T-helper 1 cell treated with Interleukin-12 subunit alpha and Interleukin-12 subunit beta and Interleukin-4 antibody, amounts not matched to agents 30 ng/mL and 1 ng/mL, for 36 hours (primary cell): ENCODE data around the gene PIGQ. TPM values are rescaled to one million over a fixed set of nuclear protein-coding genes. Genes with fewer than 3 reads are reported as not detected.

Experiments used
- intact Hi-C: fragments of 100-400 bp; cut with micrococcal nuclease; formaldehyde crosslinking; loops from one replicate; pipeline ENCODE4 v1.15.1; 2024
- total RNA-seq: library from RNA; stranded (reverse); gene quantifications from 2 replicates; pipeline ENCODE4 v1.2.3, GENCODE V29; 2022

PIGQ gene
- 45.5 and 49.8 TPM in 2 replicates for total RNA-seq

DNA sequence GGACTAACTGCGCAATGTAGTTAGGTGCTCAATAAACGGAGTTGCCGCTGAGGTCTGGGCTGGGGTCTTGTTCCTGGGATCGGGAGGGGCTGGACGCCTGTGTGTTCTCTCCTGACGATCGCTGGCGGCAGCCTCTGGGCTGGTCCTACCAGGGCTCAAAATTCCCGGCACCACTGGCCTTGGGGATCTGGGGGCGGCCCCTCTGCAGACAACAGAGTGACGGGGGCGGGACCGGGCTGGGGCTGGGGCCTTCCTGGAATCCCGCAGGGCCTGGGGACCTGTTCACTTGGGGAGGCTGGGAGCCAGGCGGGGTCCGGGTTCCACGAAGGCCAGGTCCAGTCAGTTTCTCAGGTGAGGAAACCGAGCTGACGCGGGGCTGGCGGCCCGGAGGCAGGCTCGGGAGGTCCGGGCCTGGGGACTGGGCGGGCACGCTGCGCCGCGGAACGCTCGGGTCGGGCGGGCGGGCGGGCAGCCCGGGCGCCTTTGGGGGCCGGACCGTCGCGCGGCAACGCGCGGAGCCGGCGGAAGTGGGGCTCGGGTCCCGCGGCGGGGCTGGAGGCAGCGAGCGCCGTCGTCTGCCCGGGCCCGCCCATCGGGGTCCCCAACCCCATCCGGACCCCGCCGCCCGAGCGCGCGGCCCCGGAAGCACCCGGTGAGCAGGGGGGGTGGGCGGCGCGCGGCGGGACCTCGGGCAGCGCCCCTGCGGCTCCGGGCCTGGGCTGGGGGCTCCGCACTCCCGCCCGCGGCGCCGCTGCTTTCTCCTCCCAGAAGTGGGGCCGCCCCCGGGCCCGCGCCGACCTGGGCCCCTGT, at the start of gene PIGQ:
Gene PIGQ, plus strand, starts transcription at position 524 of the 810 bp plus-strand sequence. CDS start 4,107 bp downstream, outside the sequence.
- intact Hi-C loops: loop anchor here (1.0 to 2.0 kb wide), 2 partner anchors 20 to 43 kb away; partner anchors contain the start of gene CAPN15

- intact Hi-C loops: no loop called here
Measured at GRCh38 chr16:520847-521246, 48.9 kb upstream of the PIGQ start.

GRCh38 chr16:521381-522210, 48.2 kb upstream of the PIGQ start:
- intact Hi-C loops: no loop called here

DNA sequence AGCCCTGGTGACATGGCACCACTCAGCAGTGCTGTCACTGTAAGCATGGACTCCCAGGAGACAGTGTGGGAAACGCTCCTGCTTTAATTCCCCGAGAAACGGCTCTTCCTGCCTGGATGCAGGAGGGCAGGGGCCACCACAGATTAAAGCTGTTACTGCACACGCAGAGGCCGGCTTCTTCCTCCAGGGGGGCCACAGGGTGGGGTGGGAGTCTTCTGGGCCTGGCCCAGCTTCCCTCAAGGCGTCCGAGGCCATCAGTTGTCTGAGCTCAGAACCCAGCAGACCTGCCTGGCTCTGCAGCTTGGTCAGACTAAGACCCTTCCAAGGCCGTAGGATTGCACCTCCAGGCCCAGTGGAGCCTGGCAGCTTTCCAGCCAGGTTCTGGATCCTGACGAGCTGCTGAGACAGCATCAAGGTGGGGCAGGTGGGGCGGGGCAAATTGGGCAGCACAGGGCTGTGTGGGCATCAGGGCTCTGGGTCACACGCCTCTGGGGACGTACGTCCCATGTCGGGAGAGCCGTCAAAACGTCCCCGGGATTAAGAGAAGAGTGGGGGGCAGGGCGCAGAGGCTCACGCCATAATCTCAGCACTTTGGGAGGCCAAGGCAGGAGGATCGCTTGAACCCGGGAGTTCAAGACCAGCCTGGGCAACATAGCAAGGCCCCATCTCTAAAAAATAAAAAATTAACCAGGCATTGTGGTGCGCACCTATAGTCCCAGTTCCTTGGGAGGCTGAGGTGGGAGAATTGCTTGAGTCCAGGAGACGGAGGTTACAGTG, 47.3 kb upstream of the PIGQ start:
- intact Hi-C loops: no loop called here

GRCh38 chr16:523097-523741, 46.5 kb upstream of the PIGQ start:
- intact Hi-C loops: no loop called here

DNA sequence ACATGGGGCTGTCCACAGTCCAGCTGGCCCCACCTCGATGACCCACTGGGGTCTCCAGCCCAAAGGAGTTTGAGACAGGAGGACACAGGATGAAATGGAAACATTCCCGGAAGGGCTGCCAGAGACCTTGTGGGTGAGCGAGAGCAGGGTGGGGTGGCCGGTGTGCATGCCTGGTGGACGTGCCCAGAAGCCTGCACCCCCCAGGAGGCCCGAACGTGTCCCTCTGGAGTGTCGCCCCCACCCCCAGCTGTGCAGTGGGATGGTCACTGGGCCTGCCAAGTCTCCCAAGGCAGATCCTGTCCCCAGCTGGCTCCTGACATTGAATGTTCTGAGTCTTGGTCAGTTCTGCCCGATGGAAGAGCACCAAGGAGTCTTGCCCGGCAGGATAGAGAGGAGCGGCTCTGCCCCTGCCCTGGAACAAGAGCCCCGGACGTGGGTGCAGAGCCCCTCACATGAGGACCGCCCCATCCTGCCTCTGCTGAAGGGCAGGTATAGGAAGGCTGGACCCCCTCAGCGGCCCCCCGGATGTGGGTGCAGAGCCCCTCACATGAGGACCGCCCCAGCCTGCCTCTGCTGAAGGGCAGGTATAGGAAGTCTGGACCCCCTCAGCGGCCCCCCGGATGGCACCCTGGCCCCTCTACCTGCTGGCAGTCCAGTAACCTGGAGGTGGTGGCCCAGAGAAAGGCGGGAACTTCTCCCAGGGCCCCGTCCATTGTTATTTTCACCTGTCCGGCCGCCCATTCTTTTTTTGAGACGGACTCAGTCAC, 45.3 kb upstream of the PIGQ start:
- intact Hi-C loops: loop anchor here (1.0 to 5.0 kb wide), 4 partner anchors 99 to 143 kb away; partner anchors contain the start of genes DECR2, PGAP6, RAB11FIP3 and RHOT2

DNA sequence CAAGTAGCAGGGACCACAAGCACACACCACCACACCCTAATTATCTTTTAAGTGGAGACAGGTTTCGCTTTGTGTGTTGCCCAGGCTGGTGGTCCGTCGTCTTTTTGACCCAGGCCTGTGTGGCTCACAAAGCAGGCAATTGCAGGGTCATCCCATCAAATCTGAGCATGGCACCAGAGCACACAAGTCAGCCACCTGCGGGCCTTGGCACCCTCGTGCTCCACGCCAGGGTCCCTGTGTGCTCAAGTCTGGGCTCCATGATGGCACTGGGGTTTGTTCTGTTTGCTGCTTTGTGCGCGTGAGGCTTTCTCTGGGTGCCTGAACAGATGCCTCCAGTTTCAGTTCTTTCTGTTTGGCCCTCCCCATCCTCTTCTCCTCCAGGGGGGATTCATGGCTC, 44.6 kb upstream of the PIGQ start:
- intact Hi-C loops: loop anchor here (1.0 to 5.0 kb wide), 4 partner anchors 100 to 143 kb away; partner anchors contain the start of genes DECR2, PGAP6, RAB11FIP3 and RHOT2

- intact Hi-C loops: loop anchor here (1.0 to 5.0 kb wide), 7 partner anchors 43 to 445 kb away; partner anchors contain the start of genes DECR2, LMF1, NPRL3 and PGAP6
Measured at GRCh38 chr16:525520-526180, 44.1 kb upstream of the PIGQ start.

- intact Hi-C loops: loop anchor here (1.0 to 5.0 kb wide), 11 partner anchors 42 to 473 kb away; partner anchors contain the start of genes DECR2, JMJD8, LMF1 and METTL26
Measured at GRCh38 chr16:526181-527014, 43.4 kb upstream of the PIGQ start.

DNA sequence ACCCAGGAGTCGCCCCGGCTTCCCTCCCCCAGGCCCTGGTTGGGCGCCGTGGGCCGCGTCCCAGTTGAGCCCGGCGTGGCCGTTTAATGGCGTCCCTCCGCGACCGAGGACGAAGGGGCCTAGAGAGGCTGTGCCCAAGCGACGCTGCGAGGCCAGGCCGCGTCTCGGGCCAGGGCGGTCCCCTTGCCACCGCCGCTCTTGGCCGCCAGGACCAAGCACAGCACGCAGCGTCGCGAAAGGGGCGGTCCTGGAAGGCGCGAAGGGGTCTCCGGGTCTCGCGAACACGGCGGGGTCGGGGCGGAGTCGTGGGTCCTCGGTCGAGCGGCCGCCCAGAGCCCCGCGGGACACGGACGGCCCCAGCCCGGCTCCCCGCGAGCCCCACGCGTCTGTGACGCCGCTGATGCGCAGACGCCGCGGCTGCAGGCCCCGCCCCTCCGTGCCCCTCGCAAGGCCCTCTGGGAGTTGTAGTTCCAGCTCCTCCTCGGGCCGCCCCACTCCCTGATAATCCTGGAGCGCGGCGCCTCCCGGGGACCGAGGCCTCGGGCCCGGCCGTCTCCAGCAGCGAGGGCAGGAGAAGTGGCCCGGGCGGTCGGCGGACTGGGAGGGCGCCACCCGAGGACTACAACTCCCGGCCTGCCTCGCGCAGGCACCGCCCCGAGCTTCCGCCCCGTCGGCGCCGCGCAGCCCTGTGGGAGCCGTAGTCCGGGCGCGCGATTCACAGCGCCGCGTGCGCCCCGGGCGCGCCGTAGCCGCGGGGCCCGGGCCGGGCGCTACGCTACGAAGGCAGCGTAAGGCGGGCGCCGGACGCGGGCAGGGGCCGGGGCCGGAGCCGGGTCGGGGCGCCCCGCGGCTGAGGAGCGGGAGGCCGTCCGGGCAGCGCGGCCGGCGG, 42.5 kb upstream of the PIGQ start, which contains the start of gene CAPN15:
Gene CAPN15, plus strand, starts transcription at position 698 of the 889 bp plus-strand sequence. CDS start 19,127 bp downstream, outside the sequence.
- intact Hi-C loops: loop anchor here (1.0 to 5.0 kb wide), 11 partner anchors 42 to 474 kb away; partner anchors contain the start of genes DECR2, JMJD8, LMF1 and METTL26

DNA sequence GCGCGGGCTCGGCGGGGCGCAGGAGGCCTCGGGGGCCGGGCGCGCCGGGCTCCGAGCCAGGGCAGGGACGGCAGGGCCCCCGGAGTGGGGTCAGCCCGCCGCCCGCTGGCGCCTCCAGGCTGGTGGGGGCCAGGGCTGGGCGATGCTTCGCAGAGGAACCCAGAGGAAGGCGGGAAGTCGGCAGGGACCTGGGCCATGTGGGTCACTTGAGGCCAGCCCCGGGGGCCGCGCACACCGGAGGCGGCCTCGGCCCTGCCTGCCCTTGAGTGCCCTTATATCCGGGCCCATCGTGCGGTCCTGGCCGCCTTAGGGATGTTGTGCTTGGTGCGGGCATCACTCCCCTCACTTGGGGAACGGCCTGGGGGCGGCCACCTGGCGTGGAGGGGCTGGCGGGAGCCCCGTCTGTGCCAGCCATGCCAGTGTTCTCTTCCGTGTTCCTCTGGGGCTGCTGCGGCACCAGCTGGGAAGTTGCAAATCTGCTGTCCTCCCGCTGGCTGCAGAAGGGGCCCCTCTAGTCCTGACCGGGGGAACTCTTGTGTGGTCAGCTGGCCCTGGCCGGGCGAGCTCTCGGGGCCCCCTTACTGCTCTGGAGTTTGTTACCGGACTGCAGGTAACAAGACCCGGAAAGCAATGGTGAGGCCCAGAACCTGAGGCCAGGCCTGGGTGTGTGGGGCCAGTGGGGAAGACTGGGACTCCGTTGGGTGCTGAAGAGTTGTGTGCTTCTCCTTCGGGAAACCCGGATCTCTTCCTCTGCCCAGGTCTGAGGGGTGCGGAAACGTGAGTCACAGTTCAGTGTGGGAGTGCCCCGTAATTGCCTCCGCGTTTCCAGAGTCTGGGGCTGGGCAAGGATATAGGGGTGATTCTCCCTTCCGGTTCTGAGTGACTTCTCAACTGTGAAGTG, 41.4 kb upstream of the PIGQ start:
- intact Hi-C loops: loop anchor here (5.0 kb wide), 3 partner anchors 126 to 146 kb away; partner anchors contain the start of genes DECR2, PGAP6 and RHOT2

DNA sequence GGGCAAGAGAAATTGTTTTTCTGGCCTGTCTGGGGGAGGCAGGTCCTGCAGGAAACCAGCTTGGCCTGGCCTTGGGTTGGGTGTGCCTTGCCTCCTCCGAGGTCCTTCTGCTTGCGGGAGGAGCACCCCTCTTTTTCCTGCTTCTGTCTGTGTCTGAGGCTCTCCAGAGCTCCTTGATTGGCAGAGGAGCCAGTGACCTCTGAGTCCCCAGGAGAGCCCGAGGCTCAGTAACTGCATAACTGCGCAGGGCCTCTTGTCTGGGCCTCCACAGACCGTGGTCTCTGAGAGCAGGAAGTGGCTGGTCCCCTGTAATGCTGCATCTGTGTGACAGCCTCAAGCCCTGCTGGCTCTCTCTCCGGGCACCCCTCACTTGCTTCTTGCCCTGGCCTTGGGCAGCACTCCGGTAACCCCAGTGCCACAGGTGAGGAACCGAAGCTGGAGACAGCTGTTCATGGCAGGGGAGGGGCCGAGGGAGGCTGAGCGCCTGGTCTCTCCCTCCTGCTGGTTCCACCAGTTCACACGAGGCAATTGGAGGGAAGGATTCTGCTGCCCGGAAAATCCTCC, 40.7 kb upstream of the PIGQ start:
- intact Hi-C loops: loop anchor here (5.0 kb wide), 3 partner anchors 127 to 147 kb away; partner anchors contain the start of genes DECR2, PGAP6 and RHOT2

GRCh38 chr16:530111-530817, 39.5 kb upstream of the PIGQ start:
- intact Hi-C loops: no loop called here

GRCh38 chr16:531494-532125, 38.2 kb upstream of the PIGQ start:
- intact Hi-C loops: no loop called here
